ENCODE data around the gene MYL6B.
A peak's percentile ranks its signal among the peaks of the same experiment; 100 is the strongest.
"Not testable (repeated sequence)": the region's sequence is repeated elsewhere in the genome, so short reads cannot be mapped to it uniquely, and the experiment has no call there.

The MYL6B gene

DNA sequence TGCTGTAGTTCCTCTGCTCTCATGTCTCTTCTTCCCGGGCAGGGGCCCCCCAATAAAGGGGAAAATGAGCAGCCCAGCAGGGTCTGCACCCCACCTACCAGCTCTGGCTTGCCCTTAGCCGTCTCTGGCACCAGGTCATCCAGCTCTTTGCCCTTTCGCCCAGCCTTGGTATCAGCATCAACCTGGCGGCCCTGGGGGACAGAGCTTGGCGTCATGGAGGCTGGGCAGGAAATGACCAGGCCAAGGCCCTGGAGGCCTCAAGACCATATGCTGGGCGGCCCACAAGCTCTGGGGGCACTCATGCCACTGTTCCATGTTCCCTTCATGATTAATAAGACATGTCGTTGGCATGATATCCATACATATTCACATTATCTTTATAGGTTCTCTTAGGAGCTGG is 20.5 kb downstream of the MYL6B start:
- DNase-seq (ENCODE audit: low read depth) = no peak

DNA sequence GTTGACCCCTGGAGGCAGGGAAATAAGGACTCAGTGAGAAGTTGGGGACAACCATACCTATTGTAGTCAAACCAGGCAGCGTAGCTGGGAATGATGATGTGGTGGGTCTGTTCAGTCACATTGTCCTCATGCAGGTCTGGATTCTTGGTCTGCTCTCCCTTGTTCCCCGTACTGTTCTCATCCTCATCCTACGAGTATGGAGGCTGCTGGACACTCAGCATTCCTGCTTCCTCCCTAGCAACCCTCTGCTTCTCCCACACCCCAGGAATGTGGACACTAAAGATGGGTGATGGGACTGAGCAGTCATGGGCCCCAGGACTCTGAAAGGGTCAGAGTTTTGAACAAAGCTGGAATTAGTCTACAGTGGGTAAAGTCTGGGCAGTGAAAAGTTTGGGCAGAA is 26.0 kb downstream of the MYL6B start:
- DNase-seq (ENCODE audit: low read depth) = no peak

DNA sequence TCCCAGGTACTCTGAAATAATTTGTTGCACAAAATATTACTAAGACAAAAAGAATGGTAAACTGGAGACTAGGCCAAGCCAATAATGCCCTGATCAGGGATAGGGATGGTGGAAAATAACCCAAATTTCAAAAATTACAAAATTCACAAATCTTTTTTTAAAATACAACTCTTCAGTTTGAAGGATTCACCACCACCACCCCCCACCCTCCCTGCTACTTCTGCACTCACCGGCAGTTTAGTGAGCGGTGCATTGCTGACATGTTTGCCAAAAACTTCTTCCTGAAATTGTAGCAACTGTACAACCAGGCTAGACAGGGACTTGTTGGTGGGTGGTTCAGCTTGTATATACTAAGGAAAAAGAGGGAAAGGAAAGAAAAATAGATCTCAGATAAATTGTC is 34.6 kb downstream of the MYL6B start:
- DNase-seq (ENCODE audit: low read depth) = no peak

DNA sequence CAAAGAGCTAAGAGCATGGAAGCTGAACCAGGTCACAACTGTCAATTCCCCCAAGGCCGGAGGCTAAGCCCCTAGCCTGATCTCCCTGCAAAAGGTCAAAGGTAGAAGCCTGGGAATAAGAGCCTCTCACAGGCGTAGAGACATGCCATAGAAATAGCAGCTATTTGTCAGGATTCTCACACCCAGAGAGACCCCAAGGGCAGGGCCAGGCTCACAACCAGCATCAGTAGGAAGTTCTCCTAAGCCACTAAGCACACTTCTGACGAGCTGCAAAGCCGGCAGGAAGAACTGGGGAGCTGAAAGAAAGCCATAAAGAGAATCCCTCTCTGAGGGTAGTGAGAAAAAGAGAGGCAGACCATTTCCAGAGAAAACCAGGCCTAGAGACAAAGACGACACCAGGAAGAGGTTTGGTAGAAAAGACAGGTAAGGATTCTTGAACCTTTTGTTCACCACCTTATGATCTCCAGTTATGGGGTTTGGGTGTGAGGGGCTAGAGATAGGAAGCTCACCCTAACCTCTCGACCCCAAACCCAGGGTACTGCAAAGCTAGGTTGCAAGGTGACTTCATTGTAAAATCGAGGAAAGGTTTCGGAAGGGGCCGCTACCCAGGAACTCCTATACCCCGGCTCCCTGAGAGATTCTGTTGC is 35.9 kb downstream of the MYL6B start:
- DNase-seq (ENCODE audit: low read depth) = no peak

DNA sequence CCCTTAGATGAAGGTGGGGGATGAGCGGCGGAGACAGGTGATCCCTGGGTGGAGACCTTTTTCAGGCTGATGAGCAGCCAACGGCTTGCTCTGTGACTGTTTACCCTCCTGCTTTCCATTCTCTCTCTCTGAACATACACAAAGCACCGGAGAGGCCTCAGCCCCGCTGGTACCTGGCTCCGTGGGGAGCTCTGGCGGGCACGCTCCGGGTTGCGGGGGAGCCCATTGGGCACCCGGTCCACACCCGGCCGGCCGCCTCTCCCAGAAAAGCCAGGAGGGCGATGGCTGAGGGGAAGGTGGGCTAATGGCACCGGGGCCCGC is 36.4 kb downstream of the MYL6B start:
- no peak for DNase-seq (ENCODE audit: low read depth)

DNA sequence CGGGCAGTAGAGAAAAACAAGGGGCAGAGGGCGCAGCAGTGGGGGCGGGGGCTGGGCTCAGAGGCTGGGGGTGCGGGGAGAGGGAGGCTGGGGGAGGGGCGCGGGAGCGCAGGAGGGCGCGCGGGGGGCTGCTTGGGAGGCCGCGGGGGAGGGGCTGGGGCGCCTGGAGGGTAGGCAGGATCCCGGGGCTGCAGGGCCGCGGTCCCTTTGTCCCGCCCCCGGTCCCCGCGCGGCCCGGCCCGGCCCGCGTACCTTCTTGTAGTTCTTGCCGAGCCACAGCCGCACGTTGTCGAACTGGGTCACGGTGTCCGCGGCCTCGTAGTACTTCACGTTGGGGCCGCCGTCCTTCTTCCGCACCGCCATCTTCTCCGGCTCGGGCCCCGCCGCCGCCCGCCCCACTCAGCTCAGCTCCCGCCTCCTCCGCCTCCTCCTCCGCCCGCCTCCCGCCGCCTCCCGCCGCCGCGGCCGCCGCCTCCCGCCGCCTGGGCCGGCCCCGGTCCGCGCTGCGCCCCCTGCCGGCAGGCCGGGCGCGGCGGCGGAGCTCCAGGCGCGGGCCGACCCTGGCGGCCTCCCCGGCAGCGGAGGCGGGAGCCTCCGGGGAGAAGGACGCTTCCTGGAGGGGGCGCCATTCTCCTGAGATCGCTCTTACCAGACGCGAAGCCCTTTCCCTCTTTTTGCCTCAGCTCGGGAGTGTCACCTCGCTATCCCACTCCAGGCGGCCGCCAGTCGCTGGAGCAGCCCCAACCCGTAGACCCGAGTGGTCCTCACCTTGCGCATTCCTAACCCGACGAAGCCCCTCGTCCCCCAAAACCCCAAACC is 36.9 kb downstream of the MYL6B start, which contains the start of gene SMARCC2:
TSS of gene SMARCC2 (minus strand) at position 385 of the 819 bp plus-strand sequence. CDS start at position 363, 22 bp downstream.
- peak; percentile 67 for DNase-seq (ENCODE audit: low read depth)

DNA sequence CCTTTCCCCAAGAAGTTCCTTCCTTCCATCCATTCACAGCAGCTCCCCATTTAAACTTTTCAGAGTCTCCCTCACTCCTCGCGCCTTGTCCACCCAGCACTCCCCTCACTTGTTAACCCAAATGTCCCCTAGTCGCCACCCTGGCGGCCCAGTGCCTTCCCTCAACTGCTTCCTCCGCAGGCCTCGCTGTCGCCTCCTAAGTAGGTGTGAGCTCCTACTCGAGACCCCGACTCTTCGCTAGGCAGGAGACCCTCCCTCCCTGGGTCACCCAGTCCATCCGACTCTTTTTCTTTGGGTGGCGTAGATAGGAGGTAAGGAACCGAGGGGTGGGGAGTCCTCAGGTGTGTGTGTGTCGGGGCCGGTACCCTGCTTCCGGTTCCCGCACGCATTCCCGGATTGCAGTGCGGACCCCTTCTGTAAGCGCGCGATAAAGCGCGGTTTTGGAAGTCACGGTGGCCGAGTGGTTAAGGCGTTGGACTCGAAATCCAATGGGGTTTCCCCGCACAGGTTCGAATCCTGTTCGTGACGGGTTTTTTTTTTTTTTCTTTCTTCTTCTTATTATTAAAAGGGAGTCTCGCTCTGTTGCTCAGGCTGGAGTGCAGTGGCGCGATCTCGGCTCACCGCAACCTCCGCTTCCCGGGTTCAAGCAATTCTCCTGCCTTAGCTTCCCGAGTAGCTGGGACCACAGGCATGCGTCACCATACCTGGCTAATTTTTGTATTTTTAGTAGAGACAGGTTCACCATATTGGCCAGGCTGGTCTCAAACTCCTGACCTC is 37.7 kb downstream of the MYL6B start:
- DNase-seq (ENCODE audit: low read depth) = peak; percentile 94

DNA sequence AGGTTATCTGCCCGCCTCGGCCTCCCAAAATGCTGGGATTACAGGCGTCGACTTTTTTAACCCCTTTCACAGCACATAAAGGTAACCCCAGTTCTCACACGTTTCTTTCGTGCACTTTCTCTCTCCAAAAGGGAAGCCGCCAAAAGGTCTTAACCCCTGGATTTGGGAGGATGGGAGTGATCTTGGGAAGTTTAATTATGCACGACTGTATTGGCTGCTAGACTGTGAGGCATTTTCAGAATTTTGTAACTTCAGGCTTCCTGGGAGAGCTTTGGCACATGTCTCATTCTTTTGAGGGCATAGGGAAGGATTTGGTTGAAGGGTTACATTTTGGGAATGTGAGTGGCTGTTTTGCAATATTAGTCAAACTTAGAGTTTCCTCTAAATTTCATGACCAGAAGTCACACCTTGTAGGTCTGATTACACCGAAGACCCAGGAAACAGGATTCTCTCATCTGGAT is 38.3 kb downstream of the MYL6B start:
- no peak for DNase-seq (ENCODE audit: low read depth)

DNA sequence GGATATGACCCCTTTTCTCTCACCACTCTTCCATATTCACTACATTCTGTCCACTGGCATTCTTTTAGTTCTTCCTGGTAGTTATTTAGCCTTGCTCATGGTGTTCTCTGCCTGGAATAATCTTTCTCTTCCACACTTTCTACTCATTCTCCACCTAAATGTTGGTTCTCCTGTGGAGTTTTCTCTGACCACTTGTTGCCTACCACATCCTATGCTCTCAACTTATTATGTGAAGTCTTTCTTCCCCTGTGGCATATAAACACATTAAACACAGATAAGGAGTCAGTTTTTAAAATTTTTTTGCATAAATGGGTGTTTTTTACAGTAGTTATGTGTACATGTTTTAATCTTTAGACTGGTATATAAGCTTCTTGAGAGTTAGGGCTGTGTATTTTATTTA is 40.2 kb downstream of the MYL6B start:
- no peak for DNase-seq (ENCODE audit: low read depth)

DNA sequence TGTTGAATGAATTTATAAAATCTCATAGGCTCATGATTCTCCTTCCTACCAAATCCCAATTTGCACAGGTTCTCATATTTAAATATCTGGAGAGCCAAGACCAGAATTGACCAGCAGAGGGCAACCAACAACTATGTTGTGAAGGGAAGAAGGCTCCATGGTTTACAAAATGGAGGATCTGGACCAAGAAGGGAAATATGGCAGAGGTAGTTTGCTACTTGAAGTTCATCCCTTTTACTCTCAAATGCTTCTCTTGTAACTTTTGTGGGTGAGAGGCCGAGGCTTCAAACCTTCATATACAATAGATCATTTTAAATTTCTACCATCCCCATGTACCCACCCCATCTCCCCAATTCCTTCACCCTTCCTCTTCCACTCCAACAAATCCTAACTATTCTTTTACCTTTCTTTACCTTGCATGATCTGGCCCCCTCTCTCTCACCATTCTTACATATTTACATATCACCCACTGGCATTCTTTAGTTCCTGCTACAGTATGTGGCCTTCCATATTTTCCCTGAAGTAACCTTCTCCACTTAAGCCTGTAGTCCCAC is 40.7 kb downstream of the MYL6B start:
- no peak for DNase-seq (ENCODE audit: low read depth)

DNA sequence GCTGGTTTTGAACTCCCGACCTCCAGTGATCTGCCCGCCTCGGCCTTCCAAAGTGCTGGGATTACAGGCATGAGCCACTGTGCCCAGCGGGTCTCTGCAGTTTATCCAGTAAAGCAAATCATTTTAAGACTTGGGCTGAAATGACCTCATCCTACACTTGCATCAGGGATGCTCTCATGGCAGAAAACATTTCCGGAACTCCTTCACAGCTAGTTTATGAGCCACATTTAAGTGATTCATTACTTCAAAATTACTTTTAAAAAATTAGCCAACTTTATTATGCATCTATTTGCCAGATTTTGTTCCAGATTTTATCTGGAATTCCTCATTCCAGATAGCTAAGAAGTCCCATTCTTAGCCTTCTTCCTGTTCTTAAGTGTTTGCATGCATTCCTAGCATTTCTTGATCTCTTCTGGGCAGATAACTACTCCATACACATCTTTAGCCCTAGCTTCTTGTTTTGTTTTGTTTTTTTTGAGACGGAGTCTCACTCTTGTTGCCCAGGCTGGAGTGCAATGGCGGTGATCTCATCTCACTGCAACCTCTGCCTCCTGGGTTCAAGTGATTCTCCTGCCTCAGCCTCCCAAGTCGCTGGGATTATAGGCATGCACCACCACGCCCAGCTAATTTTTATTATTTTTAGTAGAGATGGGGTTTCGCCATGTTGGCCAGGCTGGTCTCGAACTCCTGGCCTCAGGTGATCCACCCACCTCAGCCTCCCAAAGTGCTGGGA is 44.6 kb downstream of the MYL6B start:
- DNase-seq (ENCODE audit: low read depth) = not testable (repeated sequence)

DNA sequence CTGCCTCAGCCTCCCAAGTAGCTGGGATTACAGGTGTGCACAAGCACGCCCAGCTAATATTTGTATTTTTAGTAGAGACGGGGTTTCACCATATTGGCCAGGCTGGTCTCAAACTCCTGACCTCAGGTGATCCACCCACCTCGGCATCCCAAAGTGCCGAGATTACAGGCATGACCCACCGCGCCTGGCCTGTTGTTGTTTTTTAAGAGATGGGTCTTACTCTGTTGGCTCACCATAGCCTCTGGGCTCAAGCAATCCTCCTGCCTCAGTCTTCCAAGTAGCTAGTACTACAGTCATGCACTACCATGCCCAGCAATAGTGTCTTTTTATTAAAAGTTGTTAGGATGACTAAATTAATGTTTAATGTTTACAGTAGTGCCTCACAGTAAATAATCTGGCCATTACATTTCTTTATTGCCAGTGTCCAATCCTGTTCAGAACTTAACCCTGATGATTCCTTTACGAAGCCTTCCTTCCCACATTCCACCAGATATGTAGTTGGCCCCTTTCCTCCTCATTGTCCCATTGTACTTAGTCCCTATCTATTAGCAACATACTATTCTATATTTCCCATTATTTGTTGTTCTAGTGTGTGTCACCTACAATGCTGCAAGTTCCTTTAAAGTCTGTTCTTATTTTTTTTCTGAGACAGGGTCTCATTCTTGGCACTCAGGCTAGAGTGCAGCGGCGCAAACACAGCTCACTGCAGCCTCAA is 45.7 kb downstream of the MYL6B start:
- DNase-seq (ENCODE audit: low read depth) = no peak

DNA sequence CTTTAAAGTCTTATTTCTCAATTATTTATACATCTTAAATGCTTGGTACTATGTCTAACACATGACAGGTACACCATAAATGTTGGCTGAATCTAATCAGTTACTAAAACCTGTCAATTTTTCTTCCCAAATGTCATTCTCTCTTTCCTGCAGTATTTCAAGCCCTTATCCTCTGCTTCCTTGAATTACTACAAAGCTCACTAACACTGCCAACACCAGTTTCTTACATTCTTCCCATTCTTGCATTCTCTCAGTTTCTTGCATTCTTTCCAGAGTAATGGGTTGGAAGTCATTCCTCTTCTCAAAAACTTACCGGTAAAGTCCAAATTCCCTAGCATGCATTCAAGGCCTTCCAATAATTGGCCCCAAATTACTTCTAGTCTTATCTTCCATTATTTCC is 46.4 kb downstream of the MYL6B start:
- no peak for DNase-seq (ENCODE audit: low read depth)

DNA sequence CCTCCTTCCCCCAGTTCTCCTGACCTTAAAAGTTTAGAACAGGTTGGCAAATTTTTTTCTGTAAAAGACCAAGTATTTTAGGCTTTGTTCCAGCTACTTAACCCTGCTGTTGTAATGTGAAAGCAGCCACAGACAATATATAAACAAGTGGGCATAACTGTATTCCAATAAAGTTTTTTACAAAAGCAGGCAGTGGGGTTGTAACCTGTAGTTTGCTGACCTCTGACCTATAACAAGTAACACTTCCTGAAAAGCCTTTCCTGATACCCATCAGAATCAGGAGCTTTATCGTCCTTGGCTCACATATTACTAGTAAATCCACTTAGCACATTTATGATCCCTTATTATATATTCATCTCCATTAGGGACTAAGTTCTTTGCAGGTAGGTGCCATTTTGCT is 50.0 kb downstream of the MYL6B start:
- DNase-seq (ENCODE audit: low read depth) = no peak

DNA sequence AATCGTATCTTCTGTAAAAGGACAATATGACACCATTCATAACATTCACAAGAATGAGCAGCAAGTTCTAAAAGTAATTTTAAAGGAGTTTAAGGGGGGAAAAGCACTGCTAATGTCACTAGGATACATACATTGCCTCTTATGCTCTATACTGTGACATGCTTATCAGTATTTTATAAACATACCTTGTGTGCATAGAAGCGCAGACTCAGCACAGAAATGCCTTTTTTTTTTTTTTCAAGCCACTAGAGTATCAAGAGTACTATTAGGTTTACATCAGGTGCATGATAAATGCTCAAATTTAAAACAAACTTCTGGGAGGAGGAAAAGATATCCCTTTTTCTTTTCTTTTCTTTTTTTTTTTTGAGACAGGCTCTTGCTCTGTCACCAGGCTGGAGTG is 50.5 kb downstream of the MYL6B start:
- DNase-seq (ENCODE audit: low read depth) = no peak

DNA sequence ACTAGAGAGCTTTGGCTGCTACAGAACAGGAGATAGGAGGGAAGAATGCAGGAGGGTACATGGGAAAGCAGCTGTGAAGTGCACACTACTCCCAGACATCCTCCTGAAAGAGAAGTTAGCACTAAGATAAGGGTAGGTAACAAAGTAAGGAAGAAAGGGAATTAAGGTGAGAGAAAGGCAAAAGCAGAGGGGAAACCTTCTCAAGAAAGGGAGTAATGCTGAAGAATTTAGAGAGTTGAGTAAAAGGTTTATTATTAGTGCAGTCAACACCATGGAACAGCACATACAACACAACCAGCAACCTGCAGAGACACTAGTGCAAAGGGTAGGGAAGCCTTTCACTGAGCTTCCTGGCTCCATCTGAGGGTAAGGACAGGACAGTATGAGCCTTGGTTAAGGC is 51.9 kb downstream of the MYL6B start:
- DNase-seq (ENCODE audit: low read depth) = no peak

DNA sequence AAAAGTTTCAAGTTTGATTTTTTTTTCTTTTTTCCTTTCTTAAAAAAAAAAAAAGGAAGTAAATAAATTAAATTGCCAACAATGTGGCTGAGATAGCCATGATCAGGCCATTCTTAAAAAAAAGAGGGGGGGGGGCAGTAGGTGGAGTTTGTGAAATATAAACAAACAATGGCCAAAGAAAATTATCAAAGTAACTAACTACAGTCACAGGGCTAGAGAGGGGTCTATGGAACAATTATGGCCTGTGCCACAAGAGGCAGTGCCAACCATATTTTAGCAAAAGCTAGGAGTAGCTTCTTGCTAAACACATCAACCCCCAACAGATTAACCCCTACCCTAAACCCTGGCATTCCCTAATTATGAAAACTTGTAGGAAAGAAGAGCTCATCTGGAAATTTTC is 53.1 kb downstream of the MYL6B start:
- no peak for DNase-seq (ENCODE audit: low read depth)

DNA sequence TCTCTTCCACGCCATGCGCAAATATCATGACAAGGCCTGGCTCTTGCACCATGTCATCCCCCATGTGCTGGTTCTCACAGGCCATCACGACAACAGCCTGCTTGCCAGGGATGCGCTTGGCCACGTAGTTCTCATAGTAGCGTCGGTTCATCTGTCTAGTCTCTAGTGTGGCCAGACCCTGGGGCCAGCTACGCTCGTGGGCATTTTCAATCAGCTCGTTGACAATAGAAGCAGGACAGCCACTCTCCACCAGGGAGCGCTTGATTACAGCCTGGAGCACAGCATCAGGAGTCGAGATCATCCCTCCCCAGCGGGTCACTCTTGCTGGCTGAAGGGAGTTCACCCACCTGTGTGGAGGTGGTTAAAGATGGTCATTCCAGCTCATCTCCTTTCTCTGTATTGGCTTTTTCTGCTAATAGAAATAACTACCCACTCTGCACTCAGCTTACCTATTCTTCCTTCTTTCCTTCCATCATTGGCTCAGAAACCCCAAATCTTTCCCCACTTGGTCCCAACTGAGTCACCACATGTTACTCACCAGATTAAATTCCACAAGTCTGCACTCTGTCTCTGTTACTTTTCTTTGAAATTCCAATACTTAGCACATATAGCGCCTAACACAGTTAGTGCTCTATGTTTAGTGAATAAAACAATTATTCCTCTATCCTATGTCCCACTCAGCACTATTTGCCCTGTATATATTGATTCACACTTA is 54.2 kb downstream of the MYL6B start:
- no peak for DNase-seq (ENCODE audit: low read depth)

All from stimulated activated CD8-positive, alpha-beta memory T cell treated with anti-CD3 and anti-CD28 coated beads, Interleukin-15, amount 100 ng/mL, for 24 hours (primary cell).